SK-N-SH (cell line): ENCODE results near the gene SPSB1.

ENCODE experiments used
- CTCF ChIP-seq: fragments of 200-600 bp; sonication (generic); IDR thresholded peaks from 2 replicates; pipeline ENCODE4 v1.6.1; 2017; ENCODE audit warnings: antibody characterized with exemption, mild to moderate bottlenecking, moderate library complexity
- EP300 ChIP-seq, 2 experiments: IDR thresholded peaks; 2 replicates each; pipeline versions ENCODE4 v1.4.0 to v1.6.1; 2012; ENCODE audit warnings: borderline replicate concordance in 1 of 2, low read depth in 1 of 2, low read length in 1 of 2
- MXI1 ChIP-seq: IDR thresholded peaks from 2 replicates; pipeline ENCODE4 v1.6.1; 2012; ENCODE audit warnings: mild to moderate bottlenecking, low read depth, low read length, improper control_type of control experiment
- NRF1 ChIP-seq: IDR thresholded peaks from 2 replicates; pipeline ENCODE4 v1.6.1; 2012; ENCODE audit warnings: low read depth, mild to moderate bottlenecking, low read length
- POLR2AphosphoS5 ChIP-seq: IDR thresholded peaks from 2 replicates; pipeline ENCODE4 v1.6.1; 2012; ENCODE audit warnings: low read depth, low read length
- RAD21 ChIP-seq: IDR thresholded peaks from 2 replicates; pipeline ENCODE4 v1.6.1; 2012; ENCODE audit warnings: mild to moderate bottlenecking, low read length
- RCOR1 ChIP-seq: fragments of 150-350 bp; IDR thresholded peaks from 2 replicates; pipeline ENCODE4 v1.6.1; 2017; ENCODE audit warnings: antibody characterized with exemption, low read length
- REST ChIP-seq: IDR thresholded peaks from 2 replicates; pipeline ENCODE4 v1.6.1; 2012; ENCODE audit warnings: mild to moderate bottlenecking, low read depth, low read length, moderate library complexity
- RFX5 ChIP-seq: IDR thresholded peaks from 2 replicates; pipeline ENCODE4 v1.6.1; 2012; ENCODE audit warnings: mild to moderate bottlenecking, improper control_type of control experiment, low read length
- SIN3A ChIP-seq: IDR thresholded peaks from 2 replicates; pipeline ENCODE4 v1.6.1; 2012; ENCODE audit warnings: low read depth, mild to moderate bottlenecking, low read length, moderate library complexity, borderline replicate concordance
- USF1 ChIP-seq: IDR thresholded peaks from 2 replicates; pipeline ENCODE4 v1.4.0; 2012; ENCODE audit warnings: low read depth, borderline replicate concordance
- USF2 ChIP-seq: fragments of 150-350 bp; IDR thresholded peaks from 2 replicates; pipeline ENCODE4 v1.6.1; 2017; ENCODE audit warnings: antibody characterized with exemption, low read length, low read depth, borderline replicate concordance

- TF ChIP-seq CTCF (no peak), RCOR1 (no peak), POLR2AphosphoS5 (no peak), REST (no peak), EP300 (IDR thresholded peaks at IDR 0.05; ENCODE audit: borderline replicate concordance in 1 of 2, low read depth in 1 of 2, low read length in 1 of 2) (no peak), NRF1 (no peak), MXI1 (no peak), RFX5 (no peak), USF1 (no peak), SIN3A (no peak), RAD21 (no peak), USF2 (no peak)
Observed at GRCh38 chr1:9399510-9400424, 107.1 kb downstream of the SPSB1 start.
